ENCODE measurements around the gene ZBTB45. TPM values are rescaled to one million over a fixed set of nuclear protein-coding genes. Genes with fewer than 3 reads are reported as not detected.
A peak's percentile ranks its signal among the peaks of the same experiment; 100 is the strongest.

ZBTB45 gene
- polyA plus RNA-seq, 1 donor from 2014 or later, result 6.8 TPM

DNA sequence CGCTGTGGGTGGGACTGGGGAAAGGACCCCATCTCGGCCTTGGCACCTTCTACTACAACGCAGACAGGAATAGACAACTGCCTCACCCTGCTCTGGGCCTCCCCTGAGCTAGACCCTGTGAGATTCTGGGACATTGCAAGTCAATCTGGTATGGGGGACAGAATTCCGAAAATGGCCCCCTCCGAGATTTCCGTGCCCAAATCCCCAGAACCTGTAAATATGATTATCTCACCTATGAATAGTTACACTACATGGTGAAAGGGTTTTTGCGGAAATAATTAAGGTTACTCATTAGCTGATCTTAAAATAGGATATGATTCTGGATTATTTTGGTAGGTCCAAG lies 618 bp upstream of the ZBTB45 start:
- no peaks in the 10 kb centered on the region for H3K9me2 ChIP-seq (ENCODE audit: insufficient read depth, low read length)
- peaks cover 13% of the 10 kb centered on the region for H3K79me2 ChIP-seq (replicated peaks; ENCODE audit: insufficient read depth, low read length)
- H3K36me3 ChIP-seq (ENCODE audit: insufficient read depth, low read length), result no peaks in the 10 kb centered on the region
- peak overlapping the region; percentile 97 for H3K9ac ChIP-seq (ENCODE audit: low read length)
- no peak for TF ChIP-seq TAF1 (IDR thresholded peaks at IDR 0.05; ENCODE audit: low read depth)
- TF ChIP-seq RAD21 (conservative IDR thresholded peaks at IDR 0.05), result no peak
- peak overlapping the region; percentile 92 for H3K4me3 ChIP-seq (ENCODE audit: low read length)
- H3K4me2 ChIP-seq (ENCODE audit: low read length), result peak overlapping the region; percentile 78
- peak overlapping the region; percentile 66 for H2AFZ ChIP-seq (ENCODE audit: low read depth, low read length)
- H3K27me3 ChIP-seq (ENCODE audit: insufficient read depth, low read depth, low read length), result no peaks in the 10 kb centered on the region
- H3K9me3 ChIP-seq (ENCODE audit: low read length), result no peaks in the 10 kb centered on the region
- H3F3A ChIP-seq (ENCODE audit: insufficient read depth, low read length, poor library complexity, severe bottlenecking), result peaks cover 7% of the 10 kb centered on the region
- peak overlapping the region; percentile 95 for H3K27ac ChIP-seq (ENCODE audit: low read length)
- no peaks in the 10 kb centered on the region for H4K20me1 ChIP-seq (ENCODE audit: insufficient read depth)

DNA sequence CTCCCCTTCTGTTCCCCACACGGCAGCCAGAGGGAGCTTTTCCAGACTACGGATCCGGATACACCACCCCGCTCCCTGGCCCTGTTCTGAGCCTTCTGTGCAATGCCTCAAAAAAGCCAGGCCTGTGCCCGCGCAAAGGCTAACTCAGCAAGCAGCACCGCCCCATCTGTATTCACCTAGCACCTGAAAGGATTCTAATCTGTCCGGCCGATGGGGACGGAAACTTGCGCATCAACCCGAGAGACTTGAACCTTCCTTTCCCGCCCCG lies 589 bp downstream of the ZBTB45 start:
- Histone ChIP-seq H3K9me3 (ENCODE audit: low read length) (no peaks in the 10 kb centered on the region), H2AFZ (ENCODE audit: low read depth, low read length) (peak overlapping the region; percentile 66), H3K9me2 (ENCODE audit: insufficient read depth, low read length) (no peaks in the 10 kb centered on the region), H3K4me3 (ENCODE audit: low read length) (peak overlapping the region; percentile 92), H3F3A (ENCODE audit: insufficient read depth, low read length, poor library complexity, severe bottlenecking) (peaks cover 7% of the 10 kb centered on the region), H3K27me3 (ENCODE audit: insufficient read depth, low read depth, low read length) (no peaks in the 10 kb centered on the region), H3K9ac (ENCODE audit: low read length) (peak overlapping the region; percentile 97), H3K36me3 (ENCODE audit: insufficient read depth, low read length) (no peaks in the 10 kb centered on the region), H3K4me2 (ENCODE audit: low read length) (peak overlapping the region; percentile 89), H3K27ac (ENCODE audit: low read length) (peak overlapping the region; percentile 95), H3K79me2 (replicated peaks; ENCODE audit: insufficient read depth, low read length) (peaks cover 13% of the 10 kb centered on the region), H4K20me1 (ENCODE audit: insufficient read depth) (no peaks in the 10 kb centered on the region)
- TF ChIP-seq MXI1 (conservative IDR thresholded peaks at IDR 0.05; ENCODE audit: poor library complexity, severe bottlenecking) (no peak), EP300 (conservative IDR thresholded peaks at IDR 0.05; ENCODE audit: poor library complexity, severe bottlenecking) (no peak), SMC3 (conservative IDR thresholded peaks at IDR 0.05; ENCODE audit: poor library complexity) (peak; percentile 57), TAF1 (IDR thresholded peaks at IDR 0.05; ENCODE audit: low read depth) (no peak)
- TF ChIP-seq, protein P1, sequence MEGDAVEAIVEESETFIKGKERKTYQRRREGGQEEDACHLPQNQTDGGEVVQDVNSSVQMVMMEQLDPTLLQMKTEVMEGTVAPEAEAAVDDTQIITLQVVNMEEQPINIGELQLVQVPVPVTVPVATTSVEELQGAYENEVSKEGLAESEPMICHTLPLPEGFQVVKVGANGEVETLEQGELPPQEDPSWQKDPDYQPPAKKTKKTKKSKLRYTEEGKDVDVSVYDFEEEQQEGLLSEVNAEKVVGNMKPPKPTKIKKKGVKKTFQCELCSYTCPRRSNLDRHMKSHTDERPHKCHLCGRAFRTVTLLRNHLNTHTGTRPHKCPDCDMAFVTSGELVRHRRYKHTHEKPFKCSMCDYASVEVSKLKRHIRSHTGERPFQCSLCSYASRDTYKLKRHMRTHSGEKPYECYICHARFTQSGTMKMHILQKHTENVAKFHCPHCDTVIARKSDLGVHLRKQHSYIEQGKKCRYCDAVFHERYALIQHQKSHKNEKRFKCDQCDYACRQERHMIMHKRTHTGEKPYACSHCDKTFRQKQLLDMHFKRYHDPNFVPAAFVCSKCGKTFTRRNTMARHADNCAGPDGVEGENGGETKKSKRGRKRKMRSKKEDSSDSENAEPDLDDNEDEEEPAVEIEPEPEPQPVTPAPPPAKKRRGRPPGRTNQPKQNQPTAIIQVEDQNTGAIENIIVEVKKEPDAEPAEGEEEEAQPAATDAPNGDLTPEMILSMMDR (IDR thresholded peaks at IDR 0.05; ENCODE audit: poor library complexity, severe bottlenecking), result no peak

DNA sequence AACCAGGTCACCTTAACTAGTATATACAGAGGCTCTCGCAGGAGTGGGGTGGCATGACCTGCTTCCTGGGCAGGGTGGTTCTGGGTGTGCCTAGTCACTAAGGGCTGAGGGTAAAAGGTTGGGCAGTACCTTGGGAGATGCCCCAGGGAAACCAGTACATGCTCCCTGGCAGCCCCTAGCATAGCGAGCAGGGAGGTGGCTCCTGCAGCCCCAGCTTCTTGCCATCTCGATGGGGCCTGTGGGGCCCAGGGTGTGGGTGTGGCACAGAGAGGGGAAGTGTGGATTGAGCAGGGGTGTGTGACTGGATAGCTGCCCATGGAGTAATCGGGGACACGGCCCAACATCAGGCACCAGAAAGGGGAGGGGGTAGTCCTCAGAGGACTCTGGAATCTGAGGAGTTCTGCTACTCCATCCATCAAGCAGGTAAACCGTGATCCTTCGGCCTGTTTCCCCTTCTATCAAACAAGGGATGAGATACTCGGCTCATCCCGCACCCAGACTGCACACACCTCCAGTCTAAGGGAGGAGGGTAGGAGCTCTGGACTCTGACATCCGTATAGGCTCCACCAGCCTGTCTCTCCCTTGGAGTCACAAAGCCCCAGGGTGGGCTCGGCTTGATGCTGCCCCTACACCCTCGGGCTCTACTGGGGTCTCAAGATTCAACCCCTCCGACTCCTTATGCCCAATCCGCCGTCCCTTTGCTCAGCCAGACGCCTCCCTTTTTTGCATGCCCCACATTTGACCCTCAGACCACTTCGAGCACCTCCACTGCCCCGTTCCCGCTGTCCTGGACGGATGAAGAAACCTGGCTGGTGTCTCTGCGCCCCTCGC lies 1.1 kb downstream of the ZBTB45 start:
- Histone ChIP-seq H2AFZ (ENCODE audit: low read depth, low read length) (peak overlapping the region; percentile 66), H3K9ac (ENCODE audit: low read length) (peak overlapping the region; percentile 97), H3K27me3 (ENCODE audit: insufficient read depth, low read depth, low read length) (no peaks in the 10 kb centered on the region), H3K9me2 (ENCODE audit: insufficient read depth, low read length) (no peaks in the 10 kb centered on the region), H3K79me2 (replicated peaks; ENCODE audit: insufficient read depth, low read length) (peaks cover 13% of the 10 kb centered on the region), H3F3A (ENCODE audit: insufficient read depth, low read length, poor library complexity, severe bottlenecking) (peaks cover 7% of the 10 kb centered on the region), H3K4me2 (ENCODE audit: low read length) (peak overlapping the region; percentile 89), H3K27ac (ENCODE audit: low read length) (peak overlapping the region; percentile 95), H4K20me1 (ENCODE audit: insufficient read depth) (no peaks in the 10 kb centered on the region), H3K4me3 (ENCODE audit: low read length) (peak overlapping the region; percentile 92), H3K9me3 (ENCODE audit: low read length) (no peaks in the 10 kb centered on the region), H3K36me3 (ENCODE audit: insufficient read depth, low read length) (no peaks in the 10 kb centered on the region)
- TF ChIP-seq, protein P2, sequence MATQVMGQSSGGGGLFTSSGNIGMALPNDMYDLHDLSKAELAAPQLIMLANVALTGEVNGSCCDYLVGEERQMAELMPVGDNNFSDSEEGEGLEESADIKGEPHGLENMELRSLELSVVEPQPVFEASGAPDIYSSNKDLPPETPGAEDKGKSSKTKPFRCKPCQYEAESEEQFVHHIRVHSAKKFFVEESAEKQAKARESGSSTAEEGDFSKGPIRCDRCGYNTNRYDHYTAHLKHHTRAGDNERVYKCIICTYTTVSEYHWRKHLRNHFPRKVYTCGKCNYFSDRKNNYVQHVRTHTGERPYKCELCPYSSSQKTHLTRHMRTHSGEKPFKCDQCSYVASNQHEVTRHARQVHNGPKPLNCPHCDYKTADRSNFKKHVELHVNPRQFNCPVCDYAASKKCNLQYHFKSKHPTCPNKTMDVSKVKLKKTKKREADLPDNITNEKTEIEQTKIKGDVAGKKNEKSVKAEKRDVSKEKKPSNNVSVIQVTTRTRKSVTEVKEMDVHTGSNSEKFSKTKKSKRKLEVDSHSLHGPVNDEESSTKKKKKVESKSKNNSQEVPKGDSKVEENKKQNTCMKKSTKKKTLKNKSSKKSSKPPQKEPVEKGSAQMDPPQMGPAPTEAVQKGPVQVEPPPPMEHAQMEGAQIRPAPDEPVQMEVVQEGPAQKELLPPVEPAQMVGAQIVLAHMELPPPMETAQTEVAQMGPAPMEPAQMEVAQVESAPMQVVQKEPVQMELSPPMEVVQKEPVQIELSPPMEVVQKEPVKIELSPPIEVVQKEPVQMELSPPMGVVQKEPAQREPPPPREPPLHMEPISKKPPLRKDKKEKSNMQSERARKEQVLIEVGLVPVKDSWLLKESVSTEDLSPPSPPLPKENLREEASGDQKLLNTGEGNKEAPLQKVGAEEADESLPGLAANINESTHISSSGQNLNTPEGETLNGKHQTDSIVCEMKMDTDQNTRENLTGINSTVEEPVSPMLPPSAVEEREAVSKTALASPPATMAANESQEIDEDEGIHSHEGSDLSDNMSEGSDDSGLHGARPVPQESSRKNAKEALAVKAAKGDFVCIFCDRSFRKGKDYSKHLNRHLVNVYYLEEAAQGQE (IDR thresholded peaks at IDR 0.05; ENCODE audit: borderline replicate concordance), result no peak
- TF ChIP-seq SMC3 (conservative IDR thresholded peaks at IDR 0.05; ENCODE audit: poor library complexity) (no peak), EP300 (conservative IDR thresholded peaks at IDR 0.05; ENCODE audit: poor library complexity, severe bottlenecking) (no peak)
- TF ChIP-seq, protein P1 (IDR thresholded peaks at IDR 0.05; ENCODE audit: poor library complexity, severe bottlenecking), result peak; percentile 66

Measured in neural cell (in vitro differentiated cells).